ENCODE results near the gene DTD1. TPM values are rescaled to one million over a fixed set of nuclear protein-coding genes. Genes with fewer than 3 reads are reported as not detected.

The DTD1 gene
- total RNA-seq, 2 donors from 2014 or later, result 34.9 to 45.8 TPM

DNA sequence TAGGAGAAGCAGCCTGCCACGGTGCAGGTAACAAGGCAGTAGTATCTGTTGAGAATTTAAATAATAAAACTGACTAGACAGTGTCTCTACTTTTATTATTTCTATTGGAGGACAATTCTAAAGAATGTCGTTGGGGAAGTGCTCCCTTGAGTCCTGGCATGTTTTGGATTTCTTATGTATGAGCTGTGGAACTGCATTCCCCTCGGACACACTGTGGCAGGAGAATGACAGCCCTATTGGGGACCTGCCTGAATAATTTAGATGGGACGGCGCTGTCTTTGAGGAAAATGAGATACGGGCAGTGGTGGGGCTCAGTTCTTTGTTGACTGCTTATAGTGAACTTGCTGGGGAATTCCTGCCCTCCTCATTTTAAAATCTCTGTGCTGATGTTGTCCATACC is 223.3 kb downstream of the DTD1 start:
- no peak overlapping the region for H3K4me3 Mint-ChIP-seq
- H3K27ac Mint-ChIP-seq, result no peak overlapping the region
- no peaks in the 10 kb centered on the region for H3K9me3 Mint-ChIP-seq
- H3K36me3 Mint-ChIP-seq (ENCODE audit: low read depth), result no peaks in the 10 kb centered on the region
- no peak for ATAC-seq (replicated peaks)
- no peaks in the 10 kb centered on the region for H3K4me1 Mint-ChIP-seq
- H3K27me3 Mint-ChIP-seq, result peaks cover 3% of the 10 kb centered on the region

DNA sequence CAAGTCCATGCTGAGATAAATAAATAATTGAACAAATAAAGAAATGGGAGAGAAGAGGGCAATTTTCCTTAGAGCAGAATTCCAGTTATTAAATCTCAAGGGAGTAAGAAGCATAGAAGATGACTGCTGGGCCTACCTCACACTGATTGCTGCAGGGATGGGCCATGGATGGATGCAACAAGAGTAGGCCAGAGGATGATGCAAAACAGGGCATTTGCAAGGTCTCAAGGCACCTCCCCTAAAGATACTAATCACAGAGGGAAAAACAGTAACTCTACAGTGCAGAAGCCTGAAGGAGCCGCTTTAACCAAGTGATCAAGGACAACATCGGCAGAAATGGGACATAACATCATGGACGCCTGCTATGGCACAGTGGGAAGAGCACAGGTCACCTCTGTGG is 224.1 kb downstream of the DTD1 start:
- H3K4me1 Mint-ChIP-seq, result no peaks in the 10 kb centered on the region
- no peak overlapping the region for H3K27ac Mint-ChIP-seq
- no peak for ATAC-seq (replicated peaks)
- no peaks in the 10 kb centered on the region for H3K9me3 Mint-ChIP-seq
- peaks cover 3% of the 10 kb centered on the region for H3K27me3 Mint-ChIP-seq
- H3K4me3 Mint-ChIP-seq, result no peak overlapping the region
- H3K36me3 Mint-ChIP-seq (ENCODE audit: low read depth), result no peaks in the 10 kb centered on the region

DNA sequence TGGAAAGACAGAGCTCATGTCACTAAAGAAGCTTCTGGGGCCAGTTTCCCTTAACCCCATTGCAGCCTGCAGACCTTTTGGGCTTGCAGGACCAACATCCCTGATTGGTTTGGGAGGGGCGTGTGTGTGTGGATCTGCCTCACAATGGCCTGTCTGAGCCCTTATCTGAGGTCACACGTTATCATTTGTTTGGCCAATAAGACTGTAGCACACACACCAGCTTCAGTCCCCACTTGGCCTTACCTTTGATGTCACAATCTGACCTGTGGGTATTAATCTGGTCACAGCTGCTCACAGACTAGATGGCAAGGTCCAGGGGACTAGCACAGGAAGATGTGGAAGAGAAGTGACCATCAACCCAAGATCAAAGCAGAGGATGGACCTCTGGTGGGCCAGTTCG is 225.6 kb downstream of the DTD1 start, which contains the start of gene SCP2D1:
Gene SCP2D1 (plus strand): TSS at position 301 of the 400 bp plus-strand sequence. CDS start 33 bp downstream, at position 334.
- no peak within 1 kb of the TSS for H3K4me3 Mint-ChIP-seq
- H3K27ac Mint-ChIP-seq, result no peak within 1 kb of the TSS
- ATAC-seq (replicated peaks), result no peak
- peaks cover 3% of the 10 kb centered on the region for H3K27me3 Mint-ChIP-seq
- no peaks in the 10 kb centered on the region for H3K4me1 Mint-ChIP-seq
- H3K9me3 Mint-ChIP-seq, result no peaks in the 10 kb centered on the region
- no peaks in the 10 kb centered on the region for H3K36me3 Mint-ChIP-seq (ENCODE audit: low read depth)

DNA sequence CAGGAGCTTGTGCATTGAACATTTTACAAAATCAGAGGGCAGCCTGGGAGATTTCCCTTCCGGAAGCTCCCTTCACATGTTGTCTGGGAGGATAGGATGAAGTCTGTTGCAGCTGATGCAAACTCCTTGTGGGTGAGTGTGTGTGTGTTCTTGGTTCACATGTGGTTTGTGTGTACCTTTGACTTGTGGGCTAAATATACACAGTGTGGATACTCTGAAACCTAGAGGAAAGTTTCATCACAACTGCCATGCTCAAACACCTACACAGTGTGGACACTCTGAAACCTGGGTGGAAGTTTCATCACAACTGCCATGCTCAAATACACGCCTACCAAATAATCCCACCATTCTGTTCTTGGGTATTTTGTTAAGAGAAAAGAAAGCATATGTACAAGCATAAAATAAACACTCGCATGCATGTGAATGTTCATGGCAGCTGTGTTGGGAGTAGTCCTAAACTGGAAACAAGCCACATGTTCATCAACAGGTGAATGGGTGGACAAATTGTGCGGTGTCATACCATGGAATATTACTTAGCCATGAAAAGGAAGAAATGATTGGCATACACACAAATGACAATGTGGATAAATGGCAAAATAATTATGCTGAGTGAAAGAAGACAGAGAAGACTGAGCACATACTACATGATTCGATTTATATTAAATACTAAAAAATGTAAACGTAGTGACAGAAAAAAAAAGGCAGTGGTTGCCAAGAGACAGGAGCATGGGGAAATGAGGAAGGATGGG is 227.5 kb downstream of the DTD1 start:
- Mint-ChIP-seq H3K27me3 (peaks cover 4% of the 10 kb centered on the region), H3K4me1 (no peaks in the 10 kb centered on the region), H3K27ac (no peak overlapping the region), H3K36me3 (ENCODE audit: low read depth) (no peaks in the 10 kb centered on the region), H3K4me3 (no peak overlapping the region), H3K9me3 (no peaks in the 10 kb centered on the region)
- ATAC-seq (replicated peaks), result no peak

Other genes starting within 250 kb of the DTD1 start
- gene DZANK1, start 121.0 kb upstream of the DTD1 start, total RNA-seq, result 1 to 10 TPM; 2.1 to 3.2 TPM
- 1 to 10 TPM; 5.8 to 9.5 TPM for gene POLR3F, start 120.7 kb upstream of the DTD1 start, total RNA-seq
- gene RBBP9, start 90.8 kb upstream of the DTD1 start, total RNA-seq, result 10 to 100 TPM; 12.5 to 18.3 TPM
- gene SEC23B, start 80.1 kb upstream of the DTD1 start, total RNA-seq, result 100 to 1,000 TPM in 1 of 2 donors, 10 to 100 TPM in 1; 97.7 to 105 TPM
- 10 to 100 TPM; 55.5 to 67.9 TPM for gene SMIM26, start 20.6 kb upstream of the DTD1 start, total RNA-seq
- not detected for gene SCP2D1, start 225.7 kb downstream of the DTD1 start, total RNA-seq